ENCODE results near the gene RSPRY1.

The RSPRY1 gene

GRCh38 chr16:57276596-57276995 is 90.5 kb downstream of the RSPRY1 start:
- DNase-seq, result peak; percentile 67

- peak; percentile 96 for DNase-seq
Observed at GRCh38 chr16:57277586-57277985, 91.5 kb downstream of the RSPRY1 start.

GRCh38 chr16:57278494-57278893 is 92.4 kb downstream of the RSPRY1 start:
- no peak for DNase-seq

- no peak for DNase-seq
Observed at GRCh38 chr16:57279780-57280638, 93.9 kb downstream of the RSPRY1 start.

GRCh38 chr16:57281791-57282190 is 95.7 kb downstream of the RSPRY1 start:
- no peak for DNase-seq

- DNase-seq, result no peak
Observed at GRCh38 chr16:57282510-57283213, 96.5 kb downstream of the RSPRY1 start.

GRCh38 chr16:57283214-57283958 is 97.3 kb downstream of the RSPRY1 start:
- no peak for DNase-seq

GRCh38 chr16:57283959-57284208 is 97.8 kb downstream of the RSPRY1 start:
- DNase-seq, result no peak

GRCh38 chr16:57284209-57284951 is 98.3 kb downstream of the RSPRY1 start, which contains the start of gene PLLP:
Gene PLLP, minus strand, starts transcription at chr16:57284672. Its CDS starts 132 bp downstream, at chr16:57284540.
- peak; percentile 44 for DNase-seq

GRCh38 chr16:57284952-57285363 is 98.8 kb downstream of the RSPRY1 start:
- no peak for DNase-seq

GRCh38 chr16:57285379-57285778 is 99.2 kb downstream of the RSPRY1 start:
- no peak for DNase-seq

GRCh38 chr16:57289391-57290257 is 103.5 kb downstream of the RSPRY1 start:
- no peak for DNase-seq
